ENCODE data around the gene MTHFD1L. TPM values are rescaled to one million over a fixed set of nuclear protein-coding genes. Genes with fewer than 3 reads are reported as not detected.

The MTHFD1L gene
- total and polyA plus RNA-seq, 2 of the 8 experiments (the other 6 are each of a cell fraction or from before 2014, with no cell fraction given): 29.2 to 105 TPM

GRCh38 chr6:151002057-151002450 lies 136.6 kb downstream of the MTHFD1L start:
- H4K8ac ChIP-seq (ENCODE audit: extremely low read depth, insufficient read depth, low read length): no peak overlapping the region
- no peak overlapping the region for H3K14ac ChIP-seq (ENCODE audit: insufficient read length)
- no peaks in the 10 kb centered on the region for H3K79me1 ChIP-seq (ENCODE audit: low read depth, low read length)
- 92% methylated on average over 2 of the region's 2 CpGs; no CpG with 5 or more reads in 1 of the 2 experiments for WGBS, 2 experiments (ENCODE audit: extremely low coverage in 1 of 2, insufficient coverage in 1 of 2, insufficient read length in 1 of 2, insufficient replicate concordance in 2 of 2, low coverage in 1 of 2, low lambda C conversion rate in 2 of 2, missing lambda C conversion rate in 1 of 2)
- no peak overlapping the region for H3K4me3 ChIP-seq (ENCODE audit: extremely low read depth in 1 of 4, insufficient read depth in 2 of 4, low read depth in 3 of 4, low read length in 4 of 4)
- no peak overlapping the region for H3K9ac ChIP-seq (replicated peaks in 1 of 4; ENCODE audit: extremely low read depth in 1 of 4, low read depth in 3 of 4, low read length in 3 of 4)
- H3K36me3 ChIP-seq (ENCODE audit: control insufficient read depth in 2 of 4, insufficient read depth in 4 of 4, low read length in 3 of 4): no peaks in the 10 kb centered on the region
- H3K4ac ChIP-seq (replicated peaks; ENCODE audit: insufficient read length, low read depth, low read length): no peak overlapping the region
- no peaks in the 10 kb centered on the region for H3K79me2 ChIP-seq (ENCODE audit: control insufficient read depth in 1 of 2, insufficient read depth in 2 of 2, low read length in 2 of 2)
- H2BK15ac ChIP-seq (ENCODE audit: low read length): no peak overlapping the region
- H4K91ac ChIP-seq (replicated peaks; ENCODE audit: insufficient read length, low read length): no peak overlapping the region
- H3K4me1 ChIP-seq (replicated peaks in 1 of 4; ENCODE audit: control insufficient read depth in 3 of 4, insufficient read depth in 4 of 4, low read length in 3 of 4): peaks cover 0 to 5% (median 0%) of the 10 kb centered on the region in 4 experiments; a peak in 3 of 7 replicates
- CTCF ChIA-PET (ENCODE audit: partially characterized antibody): interaction anchor here (0.9 to 1.2 kb wide), 3 partner anchors 12 to 333 kb away, joined by 3 read pairs; no protein-coding TSS in a partner anchor
- H2BK5ac ChIP-seq (ENCODE audit: low read depth, low read length): no peak overlapping the region
- H2AK5ac ChIP-seq (ENCODE audit: low read depth, low read length): no peak overlapping the region
- FAIRE-seq (no peak), DNase-seq (ENCODE audit: low read depth in 1 of 2, low spot score in 2 of 2) (no peak)
- H3K4me2 ChIP-seq (ENCODE audit: insufficient read depth in 1 of 2, low read depth in 2 of 2, low read length in 2 of 2): no peak overlapping the region
- H3K27me3 ChIP-seq (replicated peaks in 1 of 4; ENCODE audit: control insufficient read depth in 3 of 4, extremely low read depth in 1 of 4, insufficient read depth in 3 of 4, low read length in 3 of 4): no peaks in the 10 kb centered on the region
- H3K23ac ChIP-seq (ENCODE audit: insufficient read length): no peak overlapping the region
- no peaks in the 10 kb centered on the region for H3K9me3 ChIP-seq (ENCODE audit: insufficient read depth in 2 of 2, low read depth in 1 of 2, low read length in 1 of 2)
- H3K18ac ChIP-seq (ENCODE audit: extremely low read depth, low read length): no peak overlapping the region
- no peaks in the 10 kb centered on the region for H4K20me1 ChIP-seq (replicated peaks in 1 of 2; ENCODE audit: control insufficient read depth in 1 of 2, insufficient read depth in 2 of 2, low read length in 2 of 2)
- H4K5ac ChIP-seq (ENCODE audit: insufficient read length, low read depth, low read length): no peak overlapping the region
- no peaks in the 10 kb centered on the region for H3K23me2 ChIP-seq (ENCODE audit: low read depth, low read length)
- H3K56ac ChIP-seq (replicated peaks; ENCODE audit: insufficient read length, low read depth, low read length): no peak overlapping the region
- POLR2A ChIA-PET (ENCODE audit: partially characterized antibody): no interaction called here
- no peak overlapping the region for H3K27ac ChIP-seq (ENCODE audit: low read depth, low read length)
- no peak overlapping the region for H2BK20ac ChIP-seq (ENCODE audit: low read length)
- H2AFZ ChIP-seq (ENCODE audit: low read length): no peak overlapping the region
- no peak overlapping the region for H2BK12ac ChIP-seq (ENCODE audit: low read depth, low read length)
- no peak overlapping the region for H2BK120ac ChIP-seq (replicated peaks; ENCODE audit: low read depth, low read length)
- no peak for TF ChIP-seq USF2 (IDR thresholded peaks at IDR 0.05; ENCODE audit: low read length)
- no peak for TF ChIP-seq BRCA1 (IDR thresholded peaks at IDR 0.05; ENCODE audit: low read depth, low read length)
- TF ChIP-seq EZH2 (IDR thresholded peaks at IDR 0.05; ENCODE audit: low read depth, low read length, severe bottlenecking): no peak
- no peak for TF ChIP-seq SAP30 (IDR thresholded peaks at IDR 0.05; ENCODE audit: insufficient read depth, insufficient replicate concordance, low read length)
- no peak for TF ChIP-seq SIN3A (conservative IDR thresholded peaks at IDR 0.05 in 1 of 2, IDR thresholded peaks at IDR 0.05 in 1 of 2; ENCODE audit: low read depth in 1 of 2, low read length in 2 of 2)
- no peak for TF ChIP-seq CTBP2 (IDR thresholded peaks at IDR 0.05; ENCODE audit: borderline replicate concordance, insufficient read depth, insufficient read length, low read length)
- no peak for TF ChIP-seq FOSL1 (IDR thresholded peaks at IDR 0.05; ENCODE audit: insufficient read depth, low read depth, low read length)
- TF ChIP-seq KDM4A (IDR thresholded peaks at IDR 0.05; ENCODE audit: low read depth, low read length, severe bottlenecking): no peak
- TF ChIP-seq RNF2 (IDR thresholded peaks at IDR 0.05; ENCODE audit: borderline replicate concordance, low read depth, low read length, missing control alignments, poor library complexity, severe bottlenecking): no peak
- no peak for TF ChIP-seq POLR2A (IDR thresholded peaks at IDR 0.05; ENCODE audit: control extremely low read depth in 1 of 2, low read depth in 2 of 2, low read length in 2 of 2)
- TF ChIP-seq BCL11A (IDR thresholded peaks at IDR 0.05; ENCODE audit: low read depth in 2 of 2, low read length in 2 of 2): no peak
- no peak for TF ChIP-seq TAF1 (IDR thresholded peaks at IDR 0.05; ENCODE audit: low read depth, low read length)

All from H1 (cell line).